ENCODE measurements around the gene OCA2.

OCA2 gene

GRCh38 chr15:27747997-27748396 lies 351.1 kb downstream of the OCA2 start:
- no peak for DNase-seq (ENCODE audit: low read depth)
- H3K4me3 ChIP-seq (replicated peaks; ENCODE audit: low read depth, low read length) = no peak overlapping the region
- TF ChIP-seq CTCF (IDR thresholded peaks at IDR 0.05; ENCODE audit: low read length, missing control alignments) = no peak

GRCh38 chr15:27746401-27746955 lies 352.6 kb downstream of the OCA2 start:
- no peak for TF ChIP-seq CTCF (IDR thresholded peaks at IDR 0.05; ENCODE audit: low read length, missing control alignments)
- H3K4me3 ChIP-seq (replicated peaks; ENCODE audit: low read depth, low read length) = no peak overlapping the region
- DNase-seq (ENCODE audit: low read depth) = no peak

GRCh38 chr15:27744641-27745040 lies 354.5 kb downstream of the OCA2 start:
- DNase-seq (ENCODE audit: low read depth) = no peak
- no peak overlapping the region for H3K4me3 ChIP-seq (replicated peaks; ENCODE audit: low read depth, low read length)
- no peak for TF ChIP-seq CTCF (IDR thresholded peaks at IDR 0.05; ENCODE audit: low read length, missing control alignments)

- TF ChIP-seq CTCF (IDR thresholded peaks at IDR 0.05; ENCODE audit: low read length, missing control alignments) = no peak
- no peak for DNase-seq (ENCODE audit: low read depth)
- no peak overlapping the region for H3K4me3 ChIP-seq (replicated peaks; ENCODE audit: low read depth, low read length)
Measured at GRCh38 chr15:27743638-27744037, 355.5 kb downstream of the OCA2 start.

GRCh38 chr15:27742751-27743477 lies 356.2 kb downstream of the OCA2 start:
- TF ChIP-seq CTCF (IDR thresholded peaks at IDR 0.05; ENCODE audit: low read length, missing control alignments) = no peak
- no peak overlapping the region for H3K4me3 ChIP-seq (replicated peaks; ENCODE audit: low read depth, low read length)

GRCh38 chr15:27741226-27741860 lies 357.8 kb downstream of the OCA2 start:
- no peak for DNase-seq (ENCODE audit: low read depth)
- H3K4me3 ChIP-seq (replicated peaks; ENCODE audit: low read depth, low read length) = no peak overlapping the region
- no peak for TF ChIP-seq CTCF (IDR thresholded peaks at IDR 0.05; ENCODE audit: low read length, missing control alignments)

More at GRCh38 chr15:27742751-27743477, 356.2 kb downstream of the OCA2 start:
- DNase-seq (ENCODE audit: low read depth) = no peak

Data from fibroblast of pulmonary artery (primary cell).